Smooth muscle cell (in vitro differentiated cells): Measurements from ENCODE around the gene RALB. TPM values are rescaled to one million over a fixed set of nuclear protein-coding genes. Genes with fewer than 3 reads are reported as not detected.
A peak's percentile ranks its signal among the peaks of the same experiment; 100 is the strongest.

Experiments used
- DNase-seq: peaks from one replicate; lab custom pipeline; 2025; ENCODE audit not compliant: unreplicated experiment; lab: John Stamatoyannopoulos, UW
- H2AFZ ChIP-seq: fragments of 200-600 bp; sonication (generic); 2 replicates; pipeline ENCODE4 v1.6.0; 2016; ENCODE audit warnings: antibody characterized with exemption, low read depth, mild to moderate bottlenecking
- H3F3A ChIP-seq: fragments of 200-600 bp; sonication (generic); 2 replicates; pipeline ENCODE4 v1.6.0; 2017; ENCODE audit warnings: antibody characterized with exemption, low read depth
- H3K27ac ChIP-seq: fragments of 200-600 bp; sonication (generic); 2 replicates; pipeline ENCODE4 v1.5.1; 2016; ENCODE audit warnings: low read depth, mild to moderate bottlenecking
- H3K27me3 ChIP-seq: fragments of 200-600 bp; sonication (generic); 2 replicates; pipeline ENCODE4 v1.6.1; 2016; ENCODE audit warnings: low read depth, mild to moderate bottlenecking
- H3K36me3 ChIP-seq: fragments of 200-600 bp; sonication (generic); 2 replicates; pipeline ENCODE4 v1.5.1; 2016; ENCODE audit warnings: low read depth
- H3K4me1 ChIP-seq: fragments of 200-600 bp; sonication (generic); 2 replicates; pipeline ENCODE4 v1.5.1; 2016; ENCODE audit warnings: low read depth
- H3K4me2 ChIP-seq: fragments of 200-600 bp; sonication (generic); 2 replicates; pipeline ENCODE4 v1.6.0; 2016; ENCODE audit warnings: mild to moderate bottlenecking
- H3K4me3 ChIP-seq: fragments of 200-600 bp; sonication (generic); 2 replicates; pipeline ENCODE4 v1.5.1; 2016; ENCODE audit warnings: mild to moderate bottlenecking
- H3K79me2 ChIP-seq: fragments of 200-600 bp; sonication (generic); 2 replicates; pipeline ENCODE4 v1.6.0; 2016; ENCODE audit warnings: low read depth, mild to moderate bottlenecking
- H3K9ac ChIP-seq: fragments of 200-600 bp; sonication (generic); 2 replicates; pipeline ENCODE4 v1.6.0; 2016; ENCODE audit warnings: low read depth
- H3K9me3 ChIP-seq: fragments of 200-600 bp; sonication (generic); replicated peaks from 2 replicates; pipeline ENCODE4 v1.5.1; 2016; ENCODE audit warnings: low read depth
- H4K20me1 ChIP-seq: fragments of 200-600 bp; sonication (generic); 2 replicates; pipeline ENCODE4 v1.6.0; 2016; ENCODE audit warnings: low read depth
- CTCF ChIP-seq: fragments of 200-600 bp; sonication (generic); IDR thresholded peaks from 2 replicates; pipeline ENCODE4 v1.5.1; 2017; ENCODE audit warnings: borderline replicate concordance, mild to moderate bottlenecking, antibody characterized with exemption; ENCODE audit not compliant: insufficient read depth, poor library complexity, severe bottlenecking
- WGBS: methylation state at CpG from one replicate; pipeline ENCODE4 v1.1.7; 2016; ENCODE audit warnings: low lambda C conversion rate; 5-methylcytosine and 5-hydroxymethylcytosine counted together
- polyA plus RNA-seq: library from polyadenylated mRNA; unstranded; fragments of >200 nt; fragmentation: Nextera tagmentation; extraction: Ambion mirVana; gene quantifications from 2 replicates; pipeline ENCODE4 v1.2.1, GENCODE V29; 2016
- total RNA-seq: library from RNA; depleted of rRNA; stranded (reverse); fragments of >200 nt; gene quantifications from 2 replicates; pipeline ENCODE4 v1.2.3, GENCODE V29; 2014

Gene RALB
- total and polyA plus RNA-seq, 2 experiments from 2014 or later = 69.9 to 73.4 TPM

GRCh38 chr2:120293096-120294007 is 40.7 kb downstream of the RALB start:
- TF ChIP-seq CTCF = no peak
- Histone ChIP-seq H3K36me3 (no peaks in the 10 kb centered on the region), H2AFZ (no peak overlapping the region), H3K79me2 (no peaks in the 10 kb centered on the region), H3F3A (peaks cover 18% of the 10 kb centered on the region), H3K9me3 (no peaks in the 10 kb centered on the region), H4K20me1 (no peaks in the 10 kb centered on the region), H3K4me1 (peaks cover 15% of the 10 kb centered on the region), H3K27me3 (no peaks in the 10 kb centered on the region), H3K9ac (no peak overlapping the region), H3K4me2 (no peak overlapping the region), H3K4me3 (no peak overlapping the region), H3K27ac (peak overlapping the region; percentile 82)
- 77% methylated on average over 5 of the region's 5 CpGs for WGBS
- DNase-seq = no peak

DNA sequence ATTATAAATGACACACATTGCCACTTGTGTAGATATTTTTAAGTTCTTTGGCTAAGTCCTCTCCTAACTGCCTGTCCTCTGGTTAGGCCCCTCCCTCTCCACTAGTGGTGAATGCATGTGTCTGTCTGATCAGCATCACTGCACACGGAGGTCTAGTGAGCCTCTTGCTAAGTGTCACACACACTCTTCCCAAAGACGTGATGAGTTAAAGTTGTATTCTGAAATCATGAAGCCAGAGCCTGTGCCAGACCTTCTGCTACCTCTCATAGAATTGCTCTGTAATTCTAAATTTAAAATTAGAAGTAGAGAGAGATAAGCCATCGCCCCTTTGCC is 41.3 kb downstream of the RALB start:
- no peak for TF ChIP-seq CTCF
- H3K27ac ChIP-seq = no peak overlapping the region
- no peak overlapping the region for H3K9ac ChIP-seq
- no peak overlapping the region for H2AFZ ChIP-seq
- H4K20me1 ChIP-seq = no peaks in the 10 kb centered on the region
- 82% methylated on average over 3 of the region's 3 CpGs for WGBS
- H3K27me3 ChIP-seq = no peaks in the 10 kb centered on the region
- H3K4me3 ChIP-seq = no peak overlapping the region
- peaks cover 24% of the 10 kb centered on the region for H3F3A ChIP-seq
- no peaks in the 10 kb centered on the region for H3K79me2 ChIP-seq
- no peaks in the 10 kb centered on the region for H3K9me3 ChIP-seq
- H3K4me1 ChIP-seq = peaks cover 20% of the 10 kb centered on the region
- no peak for DNase-seq
- H3K36me3 ChIP-seq = no peaks in the 10 kb centered on the region
- H3K4me2 ChIP-seq = no peak overlapping the region

DNA sequence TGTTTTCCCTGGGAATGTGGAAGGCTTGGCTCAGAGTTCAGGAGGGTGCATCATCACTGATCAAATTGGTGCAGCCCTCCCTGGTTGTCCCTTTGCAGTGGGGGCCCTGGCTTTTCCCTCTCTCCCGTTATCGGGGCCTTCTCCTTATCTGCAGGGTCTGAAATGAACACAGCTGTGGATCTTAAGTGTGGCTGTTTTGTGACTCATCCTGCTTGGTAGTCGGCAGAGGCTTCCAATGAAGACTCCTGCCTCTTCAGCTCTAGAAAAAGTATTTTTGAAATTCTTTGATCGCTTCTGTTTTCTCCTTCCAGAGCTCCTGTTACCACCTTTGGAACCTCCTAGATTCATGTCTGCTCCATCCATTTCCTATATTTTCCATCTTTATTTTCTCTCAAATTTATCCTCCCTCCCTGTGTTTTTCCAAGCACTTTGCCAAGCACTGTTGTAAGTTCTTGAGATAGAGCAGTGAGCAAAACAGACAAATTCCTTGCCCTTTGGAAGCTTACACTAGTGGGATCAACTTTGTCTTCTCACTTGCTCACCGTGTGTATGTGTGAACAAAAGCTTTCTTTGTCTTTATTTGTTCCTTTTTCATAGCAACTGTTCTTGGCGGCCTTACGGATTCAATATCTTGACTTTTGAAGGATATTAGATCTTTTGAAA is 45.7 kb downstream of the RALB start:
- Histone ChIP-seq H3K4me1 (peaks cover 6% of the 10 kb centered on the region), H4K20me1 (no peaks in the 10 kb centered on the region), H3K9ac (peak overlapping the region; percentile 1), H3K4me2 (peak overlapping the region; percentile 69), H3F3A (peaks cover 24% of the 10 kb centered on the region), H2AFZ (no peak overlapping the region), H3K36me3 (no peaks in the 10 kb centered on the region), H3K79me2 (no peaks in the 10 kb centered on the region), H3K27me3 (no peaks in the 10 kb centered on the region), H3K4me3 (no peak overlapping the region), H3K27ac (peak overlapping the region; percentile 80), H3K9me3 (no peaks in the 10 kb centered on the region)
- 26% methylated on average over 7 of the region's 7 CpGs for WGBS
- DNase-seq = no peak
- TF ChIP-seq CTCF = no peak
